IMR-90 (cell line): ENCODE measurements around the gene SYNM. TPM values are rescaled to one million over a fixed set of nuclear protein-coding genes. Genes with fewer than 3 reads are reported as not detected.

Source experiments
- ATAC-seq: fragments of 200-7000 bp; cut with Tn5 transposase; 2 replicates; pipeline ENCODE4 v1.9.1; 2020; ENCODE audit warnings: low read depth, mild to moderate bottlenecking, moderate library complexity
- BruUV-seq: library from RNA; stranded (reverse); fragments of 400-500 nt; replicated peaks from 2 replicates; lab custom pipeline; 2021; lab: Mats Ljungman, UMichigan
- CTCF ChIA-PET: fragments of 300-600 bp; formaldehyde crosslinking; extraction: SDS; loops from one replicate; lab custom pipeline; 2021; ENCODE audit warnings: antibody characterized with exemption; lab: Yijun Ruan, JAX
- POLR2A ChIA-PET: fragments of 300-600 bp; sonication (Branson Sonifier 250); formaldehyde crosslinking; loops from one replicate; lab custom pipeline; 2022; ENCODE audit warnings: antibody characterized with exemption; ENCODE audit not compliant: unreplicated experiment; lab: Charles Lee
- DNase-seq: peaks from one replicate; pipeline ENCODE4 v3.0.0; 2013
- H2AFZ ChIP-seq: replicated peaks from 2 replicates; pipeline ENCODE3; 2013; ENCODE audit warnings: low read length, mild to moderate bottlenecking; ENCODE audit not compliant: poor library complexity
- H2AK5ac ChIP-seq: 2 replicates; pipeline ENCODE4 v1.6.1; 2013; ENCODE audit warnings: low read depth, low read length, inconsistent platforms
- H2AK9ac ChIP-seq: replicated peaks from 2 replicates; pipeline ENCODE3; 2013; ENCODE audit warnings: mild to moderate bottlenecking, low read depth, low read length, moderate library complexity; ENCODE audit not compliant: poor library complexity
- H2BK120ac ChIP-seq: 2 replicates; pipeline ENCODE4 v1.6.1; 2013; ENCODE audit warnings: low read depth, low read length, inconsistent platforms
- H2BK15ac ChIP-seq: 3 replicates; pipeline ENCODE4 v1.6.1; 2013; ENCODE audit warnings: low read depth, low read length, inconsistent platforms
- H2BK20ac ChIP-seq: 2 replicates; pipeline ENCODE4 v1.6.1; 2013; ENCODE audit warnings: low read depth, mild to moderate bottlenecking, inconsistent platforms, low read length, moderate library complexity
- H2BK5ac ChIP-seq: 2 replicates; pipeline ENCODE4 v1.6.1; 2013; ENCODE audit warnings: mild to moderate bottlenecking, low read depth, low read length, inconsistent platforms; ENCODE audit not compliant: poor library complexity, severe bottlenecking
- H3K14ac ChIP-seq: replicated peaks from 2 replicates; pipeline ENCODE4 v1.6.1; 2013; ENCODE audit warnings: low read depth, low read length, inconsistent platforms
- H3K18ac ChIP-seq: 2 replicates; pipeline ENCODE4 v1.6.1; 2013; ENCODE audit warnings: low read depth, low read length, control low read depth
- H3K23ac ChIP-seq: 2 replicates; pipeline ENCODE4 v1.6.1; 2013; ENCODE audit warnings: low read depth, low read length, inconsistent platforms
- H3K27ac ChIP-seq: 2 replicates; pipeline ENCODE4 v1.5.1; 2013; ENCODE audit warnings: mild to moderate bottlenecking, control low read depth, low read length; ENCODE audit not compliant: insufficient read depth
- H3K27me3 ChIP-seq: 2 replicates; pipeline ENCODE4 v1.6.1; 2013; ENCODE audit warnings: low read length; ENCODE audit not compliant: control insufficient read depth, insufficient read depth
- H3K36me3 ChIP-seq: 2 replicates; pipeline ENCODE4 v1.6.1; 2013; ENCODE audit warnings: low read length, mixed read lengths; ENCODE audit not compliant: control insufficient read depth, insufficient read depth
- H3K4ac ChIP-seq: 2 replicates; pipeline ENCODE4 v1.6.1; 2013; ENCODE audit warnings: low read depth, low read length, inconsistent platforms
- H3K4me1 ChIP-seq: 2 replicates; pipeline ENCODE4 v1.6.1; 2013; ENCODE audit warnings: low read length, mixed read lengths; ENCODE audit not compliant: control insufficient read depth, insufficient read depth
- H3K4me2 ChIP-seq: 2 replicates; pipeline ENCODE4 v1.6.1; 2013; ENCODE audit warnings: low read depth, mild to moderate bottlenecking, control low read depth, low read length, moderate library complexity
- H3K4me3 ChIP-seq: 2 replicates; pipeline ENCODE4 v1.5.1; 2013; ENCODE audit warnings: low read depth, mild to moderate bottlenecking, control low read depth, low read length, moderate library complexity; ENCODE audit not compliant: insufficient read depth
- H3K56ac ChIP-seq: 2 replicates; pipeline ENCODE4 v1.6.1; 2013; ENCODE audit warnings: low read length, inconsistent platforms; ENCODE audit not compliant: insufficient read depth; ENCODE audit errors: extremely low read depth
- H3K79me1 ChIP-seq, 2 experiments: 2 replicates each; pipeline ENCODE4 v1.6.1; 2013; ENCODE audit warnings: low read length in 2 of 2, inconsistent platforms in 1 of 2, low read depth in 1 of 2
- H3K9ac ChIP-seq: 2 replicates; pipeline ENCODE4 v1.6.1; 2013; ENCODE audit warnings: low read depth, low read length, control low read depth
- H3K9me1 ChIP-seq: 2 replicates; pipeline ENCODE4 v1.6.1; 2013; ENCODE audit warnings: low read length, inconsistent platforms; ENCODE audit not compliant: insufficient read depth
- H3K9me3 ChIP-seq: 2 replicates; pipeline ENCODE4 v1.6.1; 2013; ENCODE audit warnings: low read length; ENCODE audit not compliant: control insufficient read depth, insufficient read depth
- H4K20me1 ChIP-seq: 2 replicates; pipeline ENCODE4 v1.6.1; 2013; ENCODE audit warnings: low read length, inconsistent platforms; ENCODE audit not compliant: insufficient read depth
- H4K5ac ChIP-seq: 2 replicates; pipeline ENCODE4 v1.6.1; 2013; ENCODE audit warnings: mild to moderate bottlenecking, low read depth, low read length, control low read depth
- H4K8ac ChIP-seq, 2 experiments: 2 replicates each; pipeline ENCODE4 v1.6.1; 2013; ENCODE audit warnings: low read depth in 2 of 2, low read length in 2 of 2, control low read depth in 1 of 2, inconsistent platforms in 1 of 2
- H4K91ac ChIP-seq: 2 replicates; pipeline ENCODE4 v1.6.1; 2013; ENCODE audit warnings: low read depth, low read length, inconsistent platforms; ENCODE audit not compliant: insufficient read depth
- FOS ChIP-seq: fragments of 150-350 bp; IDR thresholded peaks from 2 replicates; pipeline ENCODE4 v1.6.1; 2016; ENCODE audit warnings: low read depth, low read length
- NFE2L2 ChIP-seq: fragments of 150-350 bp; IDR thresholded peaks from 2 replicates; pipeline ENCODE4 v1.6.1; 2016; ENCODE audit warnings: low read depth, mild to moderate bottlenecking, low read length
- WGBS, 2 experiments: methylation state at CpG; one replicate each; pipeline versions ENCODE4 v1.1.5 to v1.1.7; 2013; ENCODE audit warnings: missing lambda C conversion rate in 2 of 2; ENCODE audit not compliant: insufficient read length in 1 of 2; ENCODE audit errors: extremely low coverage in 2 of 2; 5-methylcytosine and 5-hydroxymethylcytosine counted together
- dilution Hi-C: fragments of 300-500 bp; cut with HindIII; formaldehyde crosslinking; loops from one replicate; pipeline ENCODE4 v1.14.3; 2018; ENCODE audit warnings: low sequenced_read_pairs; ENCODE audit not compliant: unreplicated experiment
- in situ Hi-C: fragments of 300-500 bp; cut with MboI; formaldehyde crosslinking; loops from 3 replicates; pipeline ENCODE4 v1.14.3; 2019; ENCODE audit warnings: low sequenced_read_pairs, inconsistent platforms, mixed read lengths
- intact Hi-C: fragments of 100-400 bp; cut with micrococcal nuclease; formaldehyde crosslinking; loops from 2 replicates; pipeline ENCODE4 v1.10.0; 2022
- polyA plus RNA-seq, 3 experiments: library from polyadenylated mRNA; depleted of rRNA; stranded (reverse); fragments of >200 nt; gene quantifications; 2 replicates each; pipeline ENCODE4 v1.2.3, GENCODE V29; 2012; ENCODE audit warnings: low replicate concordance in 1 of 3
- total RNA-seq: library from RNA; depleted of rRNA; stranded (reverse); fragments of >200 nt; gene quantifications from 2 replicates; pipeline ENCODE4 v1.2.3, GENCODE V29; 2012

SYNM gene
- total and polyA plus RNA-seq, 2 of the 4 experiments (the other 2 are of a cell fraction): 2.1 to 3.4 TPM

GRCh38 chr15:99172989-99173388, 68.1 kb downstream of the SYNM start:
- H4K20me1 ChIP-seq: peaks cover 8% of the 10 kb centered on the region; the same call in 1 of the 2 replicates
- H2BK5ac ChIP-seq: no peak overlapping the region
- ChIA-PET CTCF (interaction anchor here (0.5 kb wide), 1 partner anchor 23 kb away, joined by 4 read pairs; no protein-coding TSS in a partner anchor), POLR2A (no interaction called here)
- no peak for TF ChIP-seq FOS
- TF ChIP-seq NFE2L2: no peak
- intact Hi-C loops (no loop called here), in situ Hi-C loops (no loop called here), dilution Hi-C loops (no loop called here)
- ATAC-seq (no peak), DNase-seq (no peak)
- no peak overlapping the region for H4K5ac ChIP-seq
- H3K27me3 ChIP-seq: no peaks in the 10 kb centered on the region
- no peaks in the 10 kb centered on the region for H3K9me3 ChIP-seq
- no peak overlapping the region for H3K27ac ChIP-seq
- H2BK20ac ChIP-seq: no peak overlapping the region
- no peak overlapping the region for H3K4me3 ChIP-seq
- H3K56ac ChIP-seq: no peak overlapping the region
- H3K23ac ChIP-seq: no peak overlapping the region
- H3K9me1 ChIP-seq: peaks cover 24% of the 10 kb centered on the region
- H2BK120ac ChIP-seq: no peak overlapping the region
- peaks cover 3 to 18% of the 10 kb centered on the region in 2 experiments; a peak in 3 of 4 replicates for H3K79me1 ChIP-seq
- peaks cover 13% of the 10 kb centered on the region for H3K36me3 ChIP-seq
- peaks cover 24% of the 10 kb centered on the region for H3K4me1 ChIP-seq
- no peak overlapping the region for H3K4ac ChIP-seq
- no peak overlapping the region for H2BK15ac ChIP-seq
- no peak overlapping the region for H2AK9ac ChIP-seq
- no peak overlapping the region for H2AK5ac ChIP-seq
- H3K18ac ChIP-seq: no peak overlapping the region
- H4K91ac ChIP-seq: no peak overlapping the region
- BruUV-seq: no TSS peak
- H3K4me2 ChIP-seq: no peak overlapping the region
- WGBS, 2 experiments: no CpG with 5 or more reads among the region's 3 CpGs
- H4K8ac ChIP-seq: no peak overlapping the region
- H2AFZ ChIP-seq: no peak overlapping the region
- H3K14ac ChIP-seq: no peak overlapping the region
- no peak overlapping the region for H3K9ac ChIP-seq
